B cell (primary cell): ENCODE data around the gene AKAP6. TPM values are rescaled to one million over a fixed set of nuclear protein-coding genes. Genes with fewer than 3 reads are reported as not detected.

Experiments used
- ATAC-seq: fragments of 200-7000 bp; cut with Tn5 transposase; one replicate; pipeline ENCODE4 v1.10.0; 2021; ENCODE audit warnings: low read depth, mild to moderate bottlenecking, moderate number of reproducible peaks, moderate library complexity
- CTCF ChIA-PET: fragments of 350-600 bp; sonication (Branson Sonifier 250); formaldehyde crosslinking; loops from one replicate; lab custom pipeline; 2021; ENCODE audit warnings: antibody characterized with exemption, inconsistent platforms; lab: Charles Lee
- POLR2A ChIA-PET: fragments of 350-600 bp; sonication (Branson Sonifier 250); formaldehyde crosslinking; loops from one replicate; lab custom pipeline; 2021; ENCODE audit warnings: antibody characterized with exemption; lab: Charles Lee
- DNase-seq: peaks from one replicate; pipeline ENCODE4 v3.0.0; 2013
- H2AFZ ChIP-seq: 2 replicates; pipeline ENCODE4 v1.6.1; 2012; ENCODE audit warnings: mild to moderate bottlenecking, low read depth, low read length; ENCODE audit not compliant: insufficient read depth, poor library complexity, severe bottlenecking
- H3K27ac ChIP-seq, 2 donors: 1 replicate in 1 of 2; 2 replicates in 1 of 2; pipeline ENCODE4 v1.5.1; 2012 to 2013; ENCODE audit warnings: low read length in 2 of 2, mild to moderate bottlenecking in 2 of 2, moderate library complexity in 1 of 2
- H3K27me3 ChIP-seq, 4 experiments: fragments of 200-600 bp in 1 of 4; sonication (generic) in 1 of 4; replicated peaks in 1 of 4; 1 replicate in 2 of 4; 2 replicates in 2 of 4; pipeline versions ENCODE4 v1.6.1 to v1.7.0; 2013 to 2016; ENCODE audit warnings: low read length in 3 of 4, mild to moderate bottlenecking in 2 of 4, mixed read lengths in 1 of 4, moderate library complexity in 1 of 4; ENCODE audit not compliant: insufficient read depth in 4 of 4, control insufficient read depth in 3 of 4; ENCODE audit errors: control extremely low read depth in 1 of 4
- H3K36me3 ChIP-seq, 2 experiments: replicated peaks in 1 of 2; 1 replicate in 1 of 2; 2 replicates in 1 of 2; pipeline versions ENCODE4 v1.6.1 to v1.7.1; 2013; ENCODE audit warnings: low read length in 1 of 2; ENCODE audit not compliant: insufficient read depth in 2 of 2, control insufficient read depth in 1 of 2; ENCODE audit errors: control extremely low read depth in 1 of 2, extremely low read depth in 1 of 2
- H3K4me1 ChIP-seq, 2 donors: fragments of 200-600 bp in 1 of 2; sonication (generic) in 1 of 2; 1 replicate in 1 of 2; 2 replicates in 1 of 2; pipeline versions ENCODE4 v1.5.1 to v1.6.1; 2013 to 2017; ENCODE audit warnings: low read length in 2 of 2; ENCODE audit not compliant: control insufficient read depth in 2 of 2, insufficient read depth in 2 of 2
- H3K4me2 ChIP-seq: replicated peaks from 2 replicates; pipeline ENCODE3; 2012; ENCODE audit warnings: mild to moderate bottlenecking, low read depth, low read length; ENCODE audit not compliant: poor library complexity, severe bottlenecking
- H3K4me3 ChIP-seq, 5 experiments: fragments of 200-600 bp in 1 of 5; sonication (generic) in 1 of 5; 1 replicate in 3 of 5; 2 replicates in 2 of 5; pipeline versions ENCODE4 v1.5.1 to v1.7.0; 2011 to 2016; ENCODE audit warnings: low read length in 4 of 5, mild to moderate bottlenecking in 4 of 5, low read depth in 2 of 5, control low read depth in 1 of 5, moderate library complexity in 1 of 5; ENCODE audit not compliant: insufficient read depth in 1 of 5; ENCODE audit errors: control extremely low read depth in 1 of 5, extremely low read depth in 1 of 5
- H3K79me2 ChIP-seq: fragments of 200-600 bp; sonication (generic); one replicate; pipeline ENCODE4 v1.6.0; 2016; ENCODE audit warnings: low read length; ENCODE audit not compliant: control insufficient read depth, insufficient read depth
- H3K9ac ChIP-seq: fragments of 200-600 bp; sonication (generic); 2 replicates; pipeline ENCODE4 v1.6.1; 2017; ENCODE audit warnings: mild to moderate bottlenecking, low read length, moderate library complexity
- H3K9me3 ChIP-seq, 3 donors: one replicate each; pipeline versions ENCODE4 v1.6.1 to v1.7.1; 2013; ENCODE audit warnings: low read length in 2 of 3; ENCODE audit not compliant: control insufficient read depth in 2 of 3, insufficient read depth in 1 of 3; ENCODE audit errors: control extremely low read depth in 1 of 3
- H4K20me1 ChIP-seq: 2 replicates; pipeline ENCODE4 v1.6.0; 2012; ENCODE audit warnings: mild to moderate bottlenecking, low read length; ENCODE audit not compliant: insufficient read depth, control insufficient read depth, poor library complexity, severe bottlenecking
- H3K27ac Mint-ChIP-seq: one replicate; pipeline ENCODE4 v1.8.0; 2021; ENCODE audit warnings: mixed read lengths
- H3K27me3 Mint-ChIP-seq: one replicate; pipeline ENCODE4 v1.8.0; 2021; ENCODE audit warnings: mixed read lengths
- H3K4me1 Mint-ChIP-seq: one replicate; pipeline ENCODE4 v1.8.0; 2021; ENCODE audit warnings: mixed read lengths
- H3K4me3 Mint-ChIP-seq: one replicate; pipeline ENCODE4 v1.8.0; 2021; ENCODE audit warnings: mixed read lengths
- H3K9me3 Mint-ChIP-seq: one replicate; pipeline ENCODE4 v1.8.0; 2022; ENCODE audit warnings: mixed read lengths; ENCODE audit not compliant: insufficient read depth
- CTCF ChIP-seq: fragments of 200-600 bp; IDR thresholded peaks from one replicate; pipeline ENCODE4 v1.8.0; 2022; ENCODE audit warnings: antibody characterized with exemption, mild to moderate bottlenecking
- EZH2 ChIP-seq: IDR thresholded peaks from 2 replicates; pipeline ENCODE4 v1.6.1; 2012; ENCODE audit warnings: borderline replicate concordance, low read depth, mild to moderate bottlenecking, moderate library complexity, low read length; ENCODE audit not compliant: insufficient read depth, poor library complexity, severe bottlenecking
- WGBS: methylation state at CpG from one replicate; pipeline ENCODE4 v1.1.5; 2013; ENCODE audit warnings: missing lambda C conversion rate; ENCODE audit not compliant: insufficient coverage; 5-methylcytosine and 5-hydroxymethylcytosine counted together
- intact Hi-C: fragments of 100-400 bp; cut with micrococcal nuclease; formaldehyde crosslinking; loops from one replicate; pipeline ENCODE4 v1.10.0; 2022
- polyA plus RNA-seq: library from polyadenylated mRNA; depleted of rRNA; stranded (reverse); fragments of >200 nt; gene quantifications from 2 replicates; pipeline ENCODE4 v1.2.3, GENCODE V29; 2012
- total RNA-seq, 2 donors: library from RNA; stranded (reverse); fragments of 120-200 nt in 1 of 2; gene quantifications; 1 replicate in 1 of 2; 2 replicates in 1 of 2; pipeline versions ENCODE4 v1.2.3 to v1.2.4, GENCODE V29; 2013 to 2022

Gene AKAP6
- total and polyA plus RNA-seq, 2 donors (not counting 1 experiment from before 2014, with no cell fraction given): 1.4 to 2.8 TPM

GRCh38 chr14:32603992-32604565 lies 275.0 kb downstream of the AKAP6 start:
- no peak overlapping the region for H3K9ac ChIP-seq
- Mint-ChIP-seq H3K27ac (no peak overlapping the region), H3K27me3 (no peaks in the 10 kb centered on the region), H3K4me3 (no peak overlapping the region), H3K9me3 (no peaks in the 10 kb centered on the region), H3K4me1 (no peaks in the 10 kb centered on the region)
- H3K27ac ChIP-seq: no peak overlapping the region
- no peak overlapping the region for H2AFZ ChIP-seq
- DNase-seq: no peak
- no peak for ATAC-seq
- CTCF ChIA-PET: no interaction called here
- TF ChIP-seq EZH2 (no peak), CTCF (no peak)
- no peaks in the 10 kb centered on the region for H3K36me3 ChIP-seq
- H3K4me1 ChIP-seq: no peaks in the 10 kb centered on the region
- intact Hi-C loops: no loop called here
- H3K79me2 ChIP-seq: no peaks in the 10 kb centered on the region
- WGBS: no CpG with 5 or more reads among the region's 2 CpGs
- H3K4me2 ChIP-seq: no peak overlapping the region
- no peaks in the 10 kb centered on the region for H3K27me3 ChIP-seq
- H3K9me3 ChIP-seq: no peaks in the 10 kb centered on the region
- POLR2A ChIA-PET: no interaction called here
- H4K20me1 ChIP-seq: no peaks in the 10 kb centered on the region
- no peak overlapping the region for H3K4me3 ChIP-seq

- Histone ChIP-seq H3K27me3 (no peaks in the 10 kb centered on the region), H3K9ac (no peak overlapping the region), H3K36me3 (no peaks in the 10 kb centered on the region), H2AFZ (no peak overlapping the region), H3K27ac (no peak overlapping the region), H3K4me1 (no peaks in the 10 kb centered on the region), H3K4me3 (no peak overlapping the region), H3K4me2 (no peak overlapping the region), H3K9me3 (no peaks in the 10 kb centered on the region), H4K20me1 (no peaks in the 10 kb centered on the region), H3K79me2 (no peaks in the 10 kb centered on the region)
- TF ChIP-seq EZH2 (no peak), CTCF (no peak)
- intact Hi-C loops: no loop called here
- Mint-ChIP-seq H3K27ac (no peak overlapping the region), H3K4me3 (no peak overlapping the region), H3K9me3 (no peaks in the 10 kb centered on the region), H3K4me1 (no peaks in the 10 kb centered on the region), H3K27me3 (no peaks in the 10 kb centered on the region)
- DNase-seq (no peak), ATAC-seq (no peak)
- ChIA-PET CTCF (no interaction called here), POLR2A (no interaction called here)
- WGBS: no CpG with 5 or more reads among the region's 2 CpGs
Observed at GRCh38 chr14:32606301-32606700, 277.2 kb downstream of the AKAP6 start.
